NCI-H460 (cell line): ENCODE data around the gene C1QTNF8. TPM values are rescaled to one million over a fixed set of nuclear protein-coding genes. Genes with fewer than 3 reads are reported as not detected.
"Not testable (repeated sequence)": the region's sequence is repeated elsewhere in the genome, so short reads cannot be mapped to it uniquely, and the experiment has no call there.

Source experiments
- DNase-seq: peaks from one replicate; pipeline ENCODE4 v3.0.0-alpha.2; 2016; ENCODE audit warnings: low read depth; ENCODE audit errors: extremely low read depth
- total RNA-seq: library from RNA; depleted of rRNA; stranded (reverse); fragments of >200 nt; shearing (Covaris generic); gene quantifications from 2 replicates; pipeline ENCODE4 v1.2.3, GENCODE V29; 2014

The C1QTNF8 gene
- total RNA-seq, 1 experiment from 2014 or later: not detected

GRCh38 chr16:1095450-1096168 is 435 bp downstream of the C1QTNF8 start:
- DNase-seq: no peak

DNA sequence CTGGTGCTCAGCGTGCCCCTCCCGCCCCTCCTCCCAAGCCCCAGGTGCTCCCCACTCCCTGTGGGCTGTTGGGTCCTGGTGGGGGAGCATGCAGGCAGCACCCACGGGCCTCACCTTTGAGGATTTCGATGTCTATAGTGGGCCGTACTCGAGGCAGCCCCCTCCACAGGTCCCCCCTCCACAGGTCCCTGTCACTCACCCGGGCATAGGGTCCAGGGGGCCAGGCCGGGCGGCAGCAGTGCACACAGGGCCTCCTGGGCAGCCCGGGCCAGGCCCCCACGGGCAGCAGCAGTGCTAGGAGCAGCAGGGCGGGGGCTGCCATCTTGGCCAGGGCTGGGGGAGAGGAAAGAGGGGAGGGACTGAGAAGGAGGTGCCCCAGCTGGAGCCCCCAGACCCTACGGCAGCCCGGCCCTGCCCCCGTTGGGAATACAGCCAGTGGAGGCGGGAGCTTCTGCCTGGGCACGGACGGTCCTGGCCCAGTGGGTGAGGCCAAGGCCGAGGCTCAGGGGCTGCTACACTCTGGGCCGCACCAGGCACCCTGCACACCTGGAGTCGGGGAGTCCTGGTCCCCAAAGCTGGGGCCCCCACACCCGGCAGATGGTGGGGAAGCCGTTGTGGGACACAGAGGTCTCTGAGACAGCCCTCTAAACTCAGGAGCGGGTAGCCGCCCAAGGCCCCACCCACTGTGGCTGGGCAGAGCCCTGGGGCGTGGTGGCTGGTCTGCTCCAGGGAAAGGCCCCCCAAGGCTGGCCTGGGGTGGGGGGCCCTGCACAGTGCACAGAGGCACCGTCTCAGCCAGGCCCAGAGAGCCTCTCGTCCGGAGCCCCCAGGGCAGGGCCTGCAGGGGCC is 1.2 kb downstream of the C1QTNF8 start:
- no peak for DNase-seq

DNA sequence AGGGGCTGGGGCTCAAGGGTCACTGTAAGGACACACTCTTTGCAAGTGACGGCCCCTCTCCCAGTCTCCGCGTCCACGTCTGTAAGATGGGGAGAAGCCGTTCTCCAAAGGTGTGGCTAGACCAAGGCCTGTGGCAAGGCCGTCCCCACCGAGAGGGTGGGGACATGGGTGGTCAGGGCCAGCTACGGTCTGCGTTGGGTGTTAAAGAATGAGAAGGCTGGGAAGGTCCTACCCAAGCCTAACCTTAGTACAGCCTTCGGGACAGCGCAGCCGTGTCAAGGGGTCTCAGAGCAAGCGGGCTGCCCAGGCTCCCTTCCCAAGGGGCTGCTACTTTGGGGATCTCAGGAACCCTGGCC is 1.9 kb downstream of the C1QTNF8 start:
- no peak for DNase-seq

DNA sequence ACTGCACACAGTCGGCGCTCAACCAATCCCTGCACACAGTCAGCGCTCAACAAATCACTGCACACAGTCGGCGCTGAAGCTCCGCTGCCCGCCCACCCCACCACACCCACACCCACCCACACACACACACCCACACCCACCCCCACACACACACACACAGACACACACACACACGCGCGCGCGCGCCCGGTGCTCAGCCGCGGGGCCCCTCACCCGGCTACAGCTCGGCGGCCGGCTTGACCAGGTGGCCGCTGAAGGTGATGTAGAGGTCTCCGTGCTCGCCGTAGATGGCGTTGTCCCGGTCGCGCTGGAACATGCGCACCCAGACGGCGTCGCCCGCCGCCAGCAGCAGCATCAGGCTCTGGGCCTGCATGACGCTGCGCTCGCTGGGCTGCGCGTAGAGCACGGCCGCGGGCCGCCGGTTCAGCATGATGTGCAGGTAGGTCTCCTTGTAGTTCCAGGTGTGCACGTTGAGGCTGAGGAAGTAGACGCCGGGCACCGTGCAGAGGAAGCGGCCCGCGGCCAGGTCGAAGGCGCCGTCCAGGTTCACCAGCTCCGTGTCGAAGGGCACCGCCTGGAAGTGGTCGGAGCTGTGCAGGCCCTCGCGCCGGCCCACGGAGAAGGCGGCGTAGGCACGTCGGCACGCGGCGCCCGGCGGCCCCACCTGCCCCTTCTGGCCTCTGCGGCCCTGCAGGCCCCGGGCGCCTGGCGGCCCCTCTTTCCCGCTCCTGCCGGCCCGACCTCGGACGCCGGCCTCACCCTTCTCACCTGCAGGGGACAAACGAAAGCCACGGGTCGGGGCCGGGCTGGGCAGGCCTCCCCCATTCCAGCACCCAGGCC is 2.5 kb downstream of the C1QTNF8 start:
- DNase-seq: no peak

GRCh38 chr16:1092685-1093283 is 3.3 kb downstream of the C1QTNF8 start:
- not testable (repeated sequence) for DNase-seq

DNA sequence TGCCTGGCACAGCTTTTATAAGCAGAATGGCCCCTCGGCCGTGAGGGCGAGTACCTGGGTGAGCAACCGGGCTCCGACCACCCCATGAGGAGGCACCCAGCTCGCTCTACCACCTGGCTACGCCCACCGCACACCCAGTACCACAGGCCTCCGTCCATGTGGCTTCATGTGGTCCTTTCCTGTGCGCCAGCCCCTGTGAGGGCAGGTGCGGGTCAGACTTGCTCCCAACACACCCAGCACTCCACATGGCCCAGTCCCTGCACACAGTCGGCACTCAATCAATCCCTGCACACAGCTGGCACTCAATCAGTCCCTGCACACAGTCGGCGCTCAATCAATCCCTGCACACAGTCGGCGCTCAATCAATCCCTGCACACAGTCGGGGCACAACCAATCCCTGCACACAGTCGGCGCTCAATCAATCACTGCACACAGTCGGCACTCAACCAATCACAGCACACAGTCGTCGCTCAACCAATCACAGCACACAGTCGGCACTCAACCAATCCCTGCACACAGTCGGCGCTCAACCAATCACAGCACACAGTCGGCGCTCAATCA is 4.0 kb downstream of the C1QTNF8 start:
- no peak for DNase-seq

GRCh38 chr16:1090620-1091587 is 5.1 kb downstream of the C1QTNF8 start:
- no peak for DNase-seq

GRCh38 chr16:1089822-1090619 is 6.0 kb downstream of the C1QTNF8 start:
- peak; percentile 68 for DNase-seq

GRCh38 chr16:1089439-1089821 is 6.6 kb downstream of the C1QTNF8 start:
- DNase-seq: no peak

DNA sequence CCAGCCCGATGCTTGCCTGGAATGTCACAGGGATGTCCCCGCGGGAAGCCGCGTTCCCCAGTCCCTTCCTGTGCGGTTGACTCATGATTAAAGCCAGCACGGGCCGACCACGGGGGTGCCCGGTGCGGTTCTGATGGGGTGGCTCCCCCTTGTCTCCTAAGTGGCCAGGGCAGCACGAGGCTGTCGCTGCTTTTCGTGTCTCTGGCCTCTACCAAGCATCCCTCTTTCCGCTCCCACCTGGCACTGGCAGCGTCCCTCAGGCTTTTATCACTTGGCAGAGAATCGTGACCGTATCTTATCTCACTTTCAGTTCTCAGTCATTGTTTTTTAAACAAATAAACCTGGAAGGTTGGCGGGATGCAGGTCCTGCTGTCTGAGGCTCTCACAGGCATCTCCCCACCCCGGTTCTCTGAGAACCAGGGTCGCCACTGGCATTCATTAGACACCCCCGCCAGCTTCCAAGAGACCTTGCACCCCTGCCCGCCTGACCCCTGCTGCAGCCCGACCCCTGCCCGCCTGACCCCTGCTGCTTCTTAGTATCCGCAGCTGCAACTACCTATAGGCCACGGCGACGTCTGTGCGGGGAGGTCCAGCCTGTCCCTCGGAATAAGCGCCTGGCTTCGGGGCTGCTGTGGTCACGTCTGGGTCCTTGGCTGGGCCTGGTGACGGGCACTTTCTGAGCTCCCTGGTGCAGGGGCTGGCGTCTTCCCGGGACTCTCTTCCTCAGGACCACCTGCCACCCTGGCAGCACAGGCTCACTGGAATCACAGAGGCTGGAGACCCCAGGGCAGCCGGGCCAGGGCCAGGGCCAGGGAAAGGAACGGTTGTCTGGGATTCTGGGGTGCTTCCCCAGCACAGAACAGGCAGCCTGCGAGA is 7.5 kb downstream of the C1QTNF8 start:
- no peak for DNase-seq

DNA sequence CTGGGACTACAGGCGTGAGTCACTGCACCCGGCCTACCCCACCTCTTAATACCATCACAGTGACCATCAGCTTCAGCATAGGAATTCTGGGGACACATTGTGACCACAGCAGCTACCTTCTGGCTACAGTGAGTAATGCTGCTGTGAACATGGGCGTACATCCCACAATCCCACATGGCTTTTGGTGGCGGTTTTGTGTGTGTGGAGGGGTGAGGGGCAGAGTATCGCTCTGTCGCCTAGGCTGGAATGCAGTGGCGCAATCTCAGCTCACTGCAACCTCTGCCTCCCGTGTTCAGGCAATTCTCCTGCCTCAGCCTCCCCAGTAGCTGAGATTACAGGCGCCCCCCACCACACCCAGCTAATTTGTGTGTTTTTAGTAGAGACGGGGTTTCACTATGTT is 9.6 kb downstream of the C1QTNF8 start:
- not testable (repeated sequence) for DNase-seq

DNA sequence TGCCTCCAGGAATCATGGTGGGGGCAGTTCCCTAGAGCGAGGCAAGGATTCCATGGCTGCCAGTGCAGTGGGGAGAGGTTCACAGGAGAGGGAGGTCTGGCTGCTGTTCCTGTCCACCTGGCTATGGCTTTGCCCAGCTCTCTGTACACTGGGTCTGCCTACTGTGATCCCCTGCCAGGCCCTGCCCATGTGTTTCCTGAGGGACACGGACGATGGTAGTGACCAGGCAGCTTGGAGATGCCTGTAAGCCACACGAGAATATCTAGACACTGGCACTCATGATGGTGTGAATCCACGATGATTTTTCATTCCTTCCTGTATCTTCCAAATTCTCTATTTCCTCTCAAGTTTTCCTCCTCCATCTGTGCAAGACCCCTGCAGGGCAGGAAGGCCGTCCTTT is 11.1 kb downstream of the C1QTNF8 start:
- no peak for DNase-seq

GRCh38 chr16:1082952-1083675 is 12.9 kb downstream of the C1QTNF8 start:
- DNase-seq: peak; percentile 25

DNA sequence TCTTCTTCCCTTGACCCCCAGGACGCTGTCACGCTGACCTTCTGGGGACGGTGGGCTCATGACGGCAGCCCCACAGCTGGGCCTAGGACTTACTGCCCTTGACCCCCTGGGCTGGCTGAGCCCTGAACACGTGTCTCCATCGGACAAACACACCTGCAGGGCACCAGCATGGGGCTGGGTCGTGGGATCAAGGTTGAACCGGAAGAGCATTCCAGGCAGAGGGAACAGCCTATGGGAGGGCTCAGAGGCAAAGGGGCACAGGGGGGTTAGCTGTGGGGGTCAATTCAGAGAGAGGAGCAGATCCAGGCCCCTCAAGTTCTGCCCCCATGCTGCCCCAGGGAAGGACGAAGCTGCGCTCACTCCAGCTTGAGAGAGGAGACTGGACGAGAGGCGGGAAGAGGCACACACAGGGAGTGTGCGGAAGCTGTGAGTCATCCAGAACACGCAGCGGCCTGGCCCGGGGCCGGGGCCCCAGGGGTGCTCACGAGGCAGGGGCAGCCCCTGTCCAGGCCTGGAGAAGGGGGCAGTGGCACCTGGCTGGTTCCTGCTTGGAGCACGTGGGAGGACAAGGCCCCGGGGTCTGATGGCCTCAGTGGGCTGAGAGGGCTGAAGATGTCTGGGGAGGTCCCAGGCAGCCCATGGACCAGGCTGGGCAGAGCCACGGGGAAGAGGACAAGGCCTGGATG is 13.6 kb downstream of the C1QTNF8 start:
- DNase-seq: peak; percentile 47

- DNase-seq: no peak
Measured at GRCh38 chr16:1081734-1082265, 14.2 kb downstream of the C1QTNF8 start.
